ENCODE data around the gene FOLR2.

The FOLR2 gene

DNA sequence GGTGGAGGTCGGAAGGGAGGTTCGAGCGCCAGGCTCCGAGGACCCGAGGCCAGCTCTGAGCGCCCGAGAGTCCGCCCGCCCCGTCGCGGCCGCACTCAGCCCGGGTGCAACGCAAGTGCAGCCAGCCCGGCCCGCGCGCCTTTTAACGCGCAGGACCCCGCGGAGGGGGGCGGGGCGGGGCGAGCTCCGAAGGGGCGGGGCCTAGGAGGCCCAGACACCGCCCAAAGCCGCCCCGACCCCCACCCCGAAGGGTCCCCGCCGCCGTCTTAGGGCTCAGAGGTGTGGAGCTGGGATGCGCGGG, 27.4 kb downstream of the FOLR2 start, which contains the start of gene PHOX2A:
TSS of gene PHOX2A (minus strand) at position 117 of the 301 bp plus-strand sequence. CDS start 172 bp downstream, outside the sequence.
- H3K4me3 ChIP-seq (ENCODE audit: low read depth, low read length), result peak within 1 kb of the TSS; percentile 54
- no peak within 1 kb of the TSS for H2AFZ ChIP-seq (ENCODE audit: low read length, unreplicated experiment)
- peaks cover 58% of the 10 kb centered on the region for H3K27me3 ChIP-seq (ENCODE audit: insufficient read depth, low read length)
- H3K4me1 ChIP-seq (ENCODE audit: control insufficient read depth, insufficient read depth, low read length, unreplicated experiment), result peaks cover 4% of the 10 kb centered on the region
- H3K36me3 ChIP-seq (ENCODE audit: insufficient read depth, low read length), result no peaks in the 10 kb centered on the region
- H3K27ac ChIP-seq (ENCODE audit: low read depth, low read length), result no peak within 1 kb of the TSS
- H3K79me2 ChIP-seq (ENCODE audit: control insufficient read depth, insufficient read depth, low read length, unreplicated experiment), result no peaks in the 10 kb centered on the region

DNA sequence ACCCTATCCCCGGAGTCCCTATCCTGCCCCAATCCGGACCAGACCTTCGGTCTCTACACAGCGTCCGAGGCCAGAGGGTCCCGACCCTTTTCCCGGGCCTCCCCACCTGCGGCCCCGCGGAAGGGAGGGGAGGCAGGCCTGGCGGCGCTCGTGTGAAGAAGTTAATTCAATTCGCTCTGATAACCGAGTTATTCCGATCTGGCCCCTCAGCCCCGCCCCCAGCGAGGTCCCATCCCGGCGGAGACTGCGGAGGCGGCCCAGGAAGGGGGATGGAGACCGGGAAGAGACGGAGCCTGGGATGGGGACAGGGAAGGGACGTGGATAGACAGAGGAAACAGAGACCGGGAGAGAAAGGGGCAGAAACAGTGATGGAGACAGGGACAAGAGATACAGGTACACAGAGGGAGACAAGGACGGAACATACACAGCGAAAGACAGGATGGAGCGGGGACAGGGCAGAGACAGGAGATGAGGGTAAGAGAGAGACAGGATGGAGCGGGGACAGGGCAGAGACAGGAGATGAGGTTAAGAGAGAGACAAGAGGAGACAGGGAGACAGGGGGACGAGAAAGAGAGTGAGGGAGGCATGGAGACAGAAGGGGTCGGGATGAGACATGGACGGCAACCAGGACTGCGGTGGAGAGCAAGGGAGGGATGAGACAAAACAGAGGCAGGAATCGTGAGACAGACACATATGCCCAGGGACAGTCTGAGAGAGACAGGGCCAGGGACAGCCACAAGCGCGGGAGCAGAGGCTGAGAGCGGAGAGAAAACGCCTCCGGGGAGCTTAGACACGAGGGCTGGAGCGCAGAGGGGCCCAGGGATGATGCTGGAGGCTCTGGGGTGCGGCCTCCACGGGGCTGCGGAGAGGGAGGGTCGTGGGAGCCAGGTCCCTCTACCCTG, 28.0 kb downstream of the FOLR2 start:
- H3K4me3 ChIP-seq (ENCODE audit: low read depth, low read length), result peak overlapping the region; percentile 54
- no peaks in the 10 kb centered on the region for H3K4me1 ChIP-seq (ENCODE audit: control insufficient read depth, insufficient read depth, low read length, unreplicated experiment)
- no peak overlapping the region for H2AFZ ChIP-seq (ENCODE audit: low read length, unreplicated experiment)
- H3K36me3 ChIP-seq (ENCODE audit: insufficient read depth, low read length), result no peaks in the 10 kb centered on the region
- H3K27ac ChIP-seq (ENCODE audit: low read depth, low read length), result no peak overlapping the region
- H3K79me2 ChIP-seq (ENCODE audit: control insufficient read depth, insufficient read depth, low read length, unreplicated experiment), result no peaks in the 10 kb centered on the region
- H3K27me3 ChIP-seq (ENCODE audit: insufficient read depth, low read length), result peaks cover 58% of the 10 kb centered on the region

DNA sequence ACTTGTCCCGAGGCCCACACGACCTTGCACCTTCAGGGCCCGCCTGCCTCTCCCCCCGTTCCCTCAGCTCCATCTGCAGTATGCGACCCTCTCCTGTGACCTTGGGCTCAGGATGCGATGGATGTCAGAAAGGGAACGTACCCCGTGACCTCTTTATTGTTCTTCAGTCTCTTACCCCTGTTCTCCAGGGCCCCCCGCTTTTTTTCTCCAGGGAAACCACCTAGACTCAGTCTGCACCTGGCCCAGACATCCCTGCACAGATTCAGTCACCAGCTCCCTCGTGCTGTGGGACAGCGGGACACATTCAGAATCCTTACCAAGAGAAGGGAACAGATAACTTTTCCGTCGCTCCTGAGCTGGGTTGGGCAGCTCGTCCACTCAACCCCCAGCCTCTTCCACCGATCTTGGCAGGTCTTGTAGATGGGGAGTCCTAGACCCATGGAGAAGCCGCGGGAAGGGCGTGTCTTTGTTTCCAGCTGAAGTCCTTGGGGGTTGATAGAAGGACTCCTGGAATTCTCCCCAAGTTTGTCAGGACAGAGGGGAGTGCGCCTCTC, 28.7 kb downstream of the FOLR2 start:
- Histone ChIP-seq H3K36me3 (ENCODE audit: insufficient read depth, low read length) (no peaks in the 10 kb centered on the region), H2AFZ (ENCODE audit: low read length, unreplicated experiment) (no peak overlapping the region), H3K4me3 (ENCODE audit: low read depth, low read length) (no peak overlapping the region), H3K27me3 (ENCODE audit: insufficient read depth, low read length) (peaks cover 58% of the 10 kb centered on the region), H3K79me2 (ENCODE audit: control insufficient read depth, insufficient read depth, low read length, unreplicated experiment) (no peaks in the 10 kb centered on the region), H3K4me1 (ENCODE audit: control insufficient read depth, insufficient read depth, low read length, unreplicated experiment) (no peaks in the 10 kb centered on the region), H3K27ac (ENCODE audit: low read depth, low read length) (no peak overlapping the region)

DNA sequence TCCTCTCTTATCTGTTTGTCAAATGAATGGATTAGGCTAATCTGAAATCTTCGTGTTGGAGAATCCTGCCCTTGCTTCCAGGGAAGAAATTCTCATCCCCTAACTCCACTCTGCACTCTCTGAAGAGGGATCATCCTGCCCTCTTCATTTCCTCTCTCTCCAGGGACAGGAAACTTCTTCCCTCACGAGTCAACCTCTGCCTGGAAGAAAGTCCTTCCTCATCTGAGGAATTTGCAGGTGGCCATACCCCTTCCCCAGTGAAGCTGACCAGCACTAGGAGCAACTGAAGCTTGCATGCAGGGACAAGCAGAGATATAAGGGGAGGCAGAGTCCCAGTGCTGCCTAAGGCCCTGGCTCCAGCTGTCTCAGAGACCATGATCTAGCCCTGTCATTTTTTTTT, 31.0 kb downstream of the FOLR2 start:
- H2AFZ ChIP-seq (ENCODE audit: low read length, unreplicated experiment), result no peak overlapping the region
- peaks cover 44% of the 10 kb centered on the region for H3K27me3 ChIP-seq (ENCODE audit: insufficient read depth, low read length)
- H3K27ac ChIP-seq (ENCODE audit: low read depth, low read length), result no peak overlapping the region
- H3K36me3 ChIP-seq (ENCODE audit: insufficient read depth, low read length), result no peaks in the 10 kb centered on the region
- H3K4me3 ChIP-seq (ENCODE audit: low read depth, low read length), result no peak overlapping the region
- H3K79me2 ChIP-seq (ENCODE audit: control insufficient read depth, insufficient read depth, low read length, unreplicated experiment), result no peaks in the 10 kb centered on the region
- no peaks in the 10 kb centered on the region for H3K4me1 ChIP-seq (ENCODE audit: control insufficient read depth, insufficient read depth, low read length, unreplicated experiment)

DNA sequence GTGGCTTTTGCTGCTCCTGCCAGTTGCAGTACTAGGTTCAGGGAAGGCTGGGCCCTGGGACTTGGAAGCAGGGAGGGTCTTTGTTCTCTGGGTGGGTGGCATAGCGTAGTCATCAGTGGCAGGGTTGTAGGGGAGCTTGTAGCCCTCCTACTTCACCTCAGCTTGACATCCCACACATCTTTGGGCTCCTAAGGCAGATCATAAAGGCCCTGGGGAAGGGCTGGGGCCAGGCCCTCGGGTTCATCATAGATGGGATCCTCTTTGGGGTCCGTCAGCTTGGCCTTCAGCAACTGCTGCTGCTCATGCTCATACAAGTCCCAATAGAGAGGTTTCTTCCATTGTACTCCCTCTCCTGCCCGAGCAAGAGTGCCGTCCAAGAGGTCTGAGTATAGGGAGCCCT, 33.4 kb downstream of the FOLR2 start:
- H3K27me3 ChIP-seq (ENCODE audit: insufficient read depth, low read length), result peaks cover 38% of the 10 kb centered on the region

DNA sequence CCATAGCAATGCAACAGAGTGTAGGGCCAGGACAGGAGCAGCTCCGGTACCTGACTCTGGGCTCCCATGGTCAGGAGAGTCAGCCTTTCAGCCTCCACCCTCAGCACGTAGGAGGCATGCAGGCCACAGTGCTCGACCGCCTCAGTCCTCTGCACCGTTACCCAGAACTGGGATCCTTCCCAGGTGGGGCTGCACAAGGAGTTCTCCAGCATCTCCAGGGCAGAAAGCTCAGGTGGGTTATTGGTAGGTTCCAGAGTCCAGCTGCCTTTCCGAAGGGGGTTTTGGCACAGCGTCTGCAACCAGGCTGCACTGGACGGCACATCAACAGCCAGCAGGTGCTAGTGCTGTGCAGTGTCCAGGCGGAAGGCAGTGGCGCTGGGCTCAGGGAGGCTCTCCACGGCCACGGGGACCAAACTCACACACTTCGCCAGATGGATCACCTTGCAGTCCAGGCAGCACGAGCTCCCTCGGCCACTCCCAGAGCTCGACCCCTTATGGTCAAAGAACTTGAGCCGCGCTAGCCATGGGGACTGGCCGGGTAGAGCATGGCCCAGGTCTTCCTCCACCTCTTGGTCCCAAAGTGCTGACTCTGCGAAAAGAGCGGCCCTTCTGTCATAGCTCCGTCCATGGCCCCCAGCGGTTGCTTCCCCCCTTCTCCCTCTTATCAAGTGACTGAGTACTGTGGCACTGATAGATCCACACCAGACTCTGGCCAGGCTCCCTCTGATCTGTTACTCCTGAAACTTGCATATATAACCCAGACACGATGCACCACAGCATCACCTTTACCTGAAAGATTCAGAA, 34.3 kb downstream of the FOLR2 start:
- Histone ChIP-seq H3K4me1 (ENCODE audit: control insufficient read depth, insufficient read depth, low read length, unreplicated experiment) (no peaks in the 10 kb centered on the region), H3K4me3 (ENCODE audit: low read depth, low read length) (no peak overlapping the region), H3K79me2 (ENCODE audit: control insufficient read depth, insufficient read depth, low read length, unreplicated experiment) (no peaks in the 10 kb centered on the region), H3K36me3 (ENCODE audit: insufficient read depth, low read length) (0 out of 2 replicates have a peak, but pooled peaks cover 2% of the 10 kb centered on the region), H3K27ac (ENCODE audit: low read depth, low read length) (no peak overlapping the region), H2AFZ (ENCODE audit: low read length, unreplicated experiment) (no peak overlapping the region), H3K27me3 (ENCODE audit: insufficient read depth, low read length) (peaks cover 35% of the 10 kb centered on the region)

More for the DNA sequence above, 33.4 kb downstream of the FOLR2 start:
- Histone ChIP-seq H3K36me3 (ENCODE audit: insufficient read depth, low read length) (0 out of 2 replicates have a peak, but pooled peaks cover 2% of the 10 kb centered on the region), H3K4me3 (ENCODE audit: low read depth, low read length) (no peak overlapping the region), H3K27ac (ENCODE audit: low read depth, low read length) (no peak overlapping the region), H2AFZ (ENCODE audit: low read length, unreplicated experiment) (no peak overlapping the region), H3K4me1 (ENCODE audit: control insufficient read depth, insufficient read depth, low read length, unreplicated experiment) (no peaks in the 10 kb centered on the region), H3K79me2 (ENCODE audit: control insufficient read depth, insufficient read depth, low read length, unreplicated experiment) (no peaks in the 10 kb centered on the region)

DNA sequence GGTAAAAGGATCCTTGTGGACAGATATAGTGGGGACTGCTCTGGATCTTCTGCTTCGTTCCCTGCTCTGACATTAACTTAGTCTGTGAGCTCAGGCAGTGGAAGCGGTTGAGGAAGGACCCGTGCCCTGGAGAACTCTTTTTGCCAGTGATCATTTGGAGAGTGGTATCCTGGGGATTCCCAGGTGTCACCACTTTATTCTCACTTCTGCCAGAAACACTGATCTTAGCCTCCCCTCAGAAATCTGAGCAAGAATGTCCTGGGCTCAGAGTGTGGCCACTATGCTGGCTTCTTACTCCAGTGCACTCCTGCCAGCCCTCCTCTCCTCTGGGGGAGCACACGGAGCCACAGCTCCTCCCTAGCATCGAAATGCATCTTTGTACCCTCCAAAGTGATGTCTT, 35.0 kb downstream of the FOLR2 start:
- no peaks in the 10 kb centered on the region for H3K79me2 ChIP-seq (ENCODE audit: control insufficient read depth, insufficient read depth, low read length, unreplicated experiment)
- no peaks in the 10 kb centered on the region for H3K4me1 ChIP-seq (ENCODE audit: control insufficient read depth, insufficient read depth, low read length, unreplicated experiment)
- H3K27me3 ChIP-seq (ENCODE audit: insufficient read depth, low read length), result peaks cover 34% of the 10 kb centered on the region
- no peak overlapping the region for H3K27ac ChIP-seq (ENCODE audit: low read depth, low read length)
- H3K36me3 ChIP-seq (ENCODE audit: insufficient read depth, low read length), result 0 out of 2 replicates have a peak, but pooled peaks cover 2% of the 10 kb centered on the region
- no peak overlapping the region for H3K4me3 ChIP-seq (ENCODE audit: low read depth, low read length)
- H2AFZ ChIP-seq (ENCODE audit: low read length, unreplicated experiment), result no peak overlapping the region

DNA sequence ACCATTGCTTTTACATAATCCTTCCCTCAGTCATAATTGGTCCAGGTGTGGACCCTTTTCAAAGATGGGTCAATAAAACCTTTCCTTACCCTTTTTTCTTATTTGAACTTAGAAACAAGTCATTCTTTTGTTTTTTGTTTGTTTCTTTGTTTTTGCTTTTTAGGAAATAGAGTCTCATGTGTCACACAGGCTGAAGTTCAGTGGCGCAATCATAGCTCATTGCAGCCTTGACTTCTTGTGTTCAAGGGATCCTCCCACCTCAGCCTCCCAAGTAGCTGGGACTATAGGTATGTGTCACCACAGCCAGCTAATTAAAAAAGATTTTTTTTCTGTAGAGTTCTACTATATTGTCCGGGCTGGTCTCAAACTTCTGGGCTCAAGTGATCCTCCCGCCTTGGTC, 36.8 kb downstream of the FOLR2 start:
- Histone ChIP-seq H3K27me3 (ENCODE audit: insufficient read depth, low read length) (peaks cover 29% of the 10 kb centered on the region), H2AFZ (ENCODE audit: low read length, unreplicated experiment) (no peak overlapping the region), H3K79me2 (ENCODE audit: control insufficient read depth, insufficient read depth, low read length, unreplicated experiment) (no peaks in the 10 kb centered on the region), H3K4me3 (ENCODE audit: low read depth, low read length) (no peak overlapping the region), H3K4me1 (ENCODE audit: control insufficient read depth, insufficient read depth, low read length, unreplicated experiment) (no peaks in the 10 kb centered on the region), H3K36me3 (ENCODE audit: insufficient read depth, low read length) (0 out of 2 replicates have a peak, but pooled peaks cover 2% of the 10 kb centered on the region), H3K27ac (ENCODE audit: low read depth, low read length) (no peak overlapping the region)

DNA sequence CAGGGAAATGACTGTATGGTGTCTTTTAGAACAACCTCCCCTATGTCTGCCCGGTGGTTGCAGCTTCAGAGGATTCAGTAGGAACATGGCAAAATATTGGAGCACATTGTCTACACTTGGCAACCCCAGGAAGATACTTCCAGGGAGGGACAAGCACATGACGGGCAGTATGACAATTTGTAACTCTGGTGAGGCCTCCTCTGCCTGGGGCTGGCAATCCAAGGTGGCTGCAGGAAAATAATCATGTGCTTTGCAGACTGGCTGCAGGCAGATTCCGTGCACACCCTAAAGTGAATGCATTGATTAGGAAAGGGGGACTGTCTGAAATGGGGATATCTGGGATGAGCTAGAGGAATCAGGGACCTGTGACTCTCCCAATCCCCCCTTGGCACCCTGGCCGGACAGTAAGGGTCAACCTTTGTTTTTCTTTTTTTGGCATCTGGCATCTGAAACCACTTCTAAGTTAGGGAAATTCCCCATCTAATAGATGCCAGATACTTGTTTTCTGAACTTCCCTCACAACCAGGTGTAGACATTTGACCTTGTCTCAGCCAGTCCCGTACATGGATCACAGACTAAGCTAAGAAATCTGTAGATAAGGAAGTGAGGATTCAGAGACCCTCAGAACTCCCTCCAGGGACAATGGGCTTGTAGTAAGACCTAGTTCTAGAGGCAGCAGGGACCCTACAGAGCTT, 37.9 kb downstream of the FOLR2 start:
- Histone ChIP-seq H3K79me2 (ENCODE audit: control insufficient read depth, insufficient read depth, low read length, unreplicated experiment) (no peaks in the 10 kb centered on the region), H3K27me3 (ENCODE audit: insufficient read depth, low read length) (peaks cover 29% of the 10 kb centered on the region), H3K36me3 (ENCODE audit: insufficient read depth, low read length) (0 out of 2 replicates have a peak, but pooled peaks cover 2% of the 10 kb centered on the region), H3K27ac (ENCODE audit: low read depth, low read length) (no peak overlapping the region), H3K4me3 (ENCODE audit: low read depth, low read length) (no peak overlapping the region), H3K4me1 (ENCODE audit: control insufficient read depth, insufficient read depth, low read length, unreplicated experiment) (no peaks in the 10 kb centered on the region), H2AFZ (ENCODE audit: low read length, unreplicated experiment) (no peak overlapping the region)

DNA sequence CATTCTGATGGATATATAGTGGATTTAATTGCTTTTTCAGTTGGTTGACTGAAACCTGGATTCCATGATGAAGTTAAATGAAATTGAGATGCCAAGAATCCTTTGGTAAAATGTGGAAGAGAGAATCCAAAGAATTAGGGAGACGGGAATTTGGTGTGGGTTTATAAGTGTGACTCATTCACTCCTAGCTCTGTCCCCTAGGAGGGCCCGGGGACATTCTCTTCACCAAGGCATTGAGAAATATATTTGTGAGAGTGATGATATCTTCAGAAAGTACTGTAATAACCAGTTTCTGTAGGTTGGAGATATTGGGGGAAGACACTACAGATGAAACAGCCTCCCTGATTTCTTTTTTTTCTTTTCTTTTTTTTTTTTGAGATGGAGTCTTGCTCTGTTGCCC, 41.0 kb downstream of the FOLR2 start:
- H3K4me3 ChIP-seq (ENCODE audit: low read depth, low read length), result no peak overlapping the region
- peaks cover 29% of the 10 kb centered on the region for H3K27me3 ChIP-seq (ENCODE audit: insufficient read depth, low read length)
- H3K4me1 ChIP-seq (ENCODE audit: control insufficient read depth, insufficient read depth, low read length, unreplicated experiment), result no peaks in the 10 kb centered on the region
- H3K27ac ChIP-seq (ENCODE audit: low read depth, low read length), result no peak overlapping the region
- H3K79me2 ChIP-seq (ENCODE audit: control insufficient read depth, insufficient read depth, low read length, unreplicated experiment), result no peaks in the 10 kb centered on the region
- no peak overlapping the region for H2AFZ ChIP-seq (ENCODE audit: low read length, unreplicated experiment)
- 0 out of 2 replicates have a peak, but pooled peaks cover 2% of the 10 kb centered on the region for H3K36me3 ChIP-seq (ENCODE audit: insufficient read depth, low read length)

Data from ACC112 (cell line).